HG02571 (cell line): ENCODE data around the gene ELP1.
"Not testable (repeated sequence)": the region's sequence is repeated elsewhere in the genome, so short reads cannot be mapped to it uniquely, and the experiment has no call there.

Experiments
- ATAC-seq: cut with Tn5 transposase; IDR thresholded peaks from one replicate; pipeline ENCODE4 v1.9.1; 2021; ENCODE audit warnings: mild to moderate bottlenecking, moderate library complexity; ENCODE audit not compliant: unreplicated experiment

The ELP1 gene

GRCh38 chr9:108928386-108928785, 5.5 kb downstream of the ELP1 start:
- ATAC-seq, result no peak

DNA sequence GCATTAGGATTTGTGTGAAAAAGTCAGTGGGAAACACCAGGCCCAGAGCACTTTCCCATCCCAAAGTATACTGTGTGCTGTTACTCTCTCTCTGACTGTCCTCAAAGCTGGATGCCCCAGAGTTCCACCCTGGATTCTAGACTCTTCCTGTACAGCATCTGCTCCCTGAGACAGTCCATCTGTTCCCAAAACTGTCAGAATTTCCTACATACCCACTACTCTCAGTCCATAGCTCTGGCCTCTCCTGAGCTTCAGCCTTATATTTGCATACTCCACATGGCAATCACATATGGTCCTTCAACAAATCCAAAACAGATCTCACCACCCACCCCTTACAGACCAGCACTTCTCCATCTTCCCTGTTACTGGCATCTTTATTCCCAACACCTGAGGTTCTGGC, 9.5 kb downstream of the ELP1 start:
- no peak for ATAC-seq

DNA sequence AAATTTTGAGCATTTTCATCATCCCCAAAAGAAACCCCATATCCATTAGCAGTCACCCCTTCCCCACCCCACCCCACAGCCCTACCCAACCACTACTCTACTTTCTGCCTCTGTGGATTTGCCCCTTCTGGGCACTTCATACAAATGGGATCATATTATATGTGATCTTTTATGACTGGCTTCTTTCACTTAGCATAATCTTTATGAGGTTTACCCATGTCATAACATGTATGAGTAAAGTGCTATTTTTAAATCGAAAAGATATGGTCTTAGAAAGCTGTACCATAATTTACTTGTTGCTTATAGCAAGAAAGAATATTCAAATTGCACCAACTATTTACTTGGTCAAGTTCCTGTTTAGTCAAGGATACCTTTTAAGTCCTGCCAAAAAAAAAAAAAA, 12.7 kb downstream of the ELP1 start:
- no peak for ATAC-seq

- not testable (repeated sequence) for ATAC-seq
Observed at GRCh38 chr9:108920401-108920800, 13.5 kb downstream of the ELP1 start.

GRCh38 chr9:108919517-108919916, 14.4 kb downstream of the ELP1 start:
- no peak for ATAC-seq

GRCh38 chr9:108913391-108913790, 20.5 kb downstream of the ELP1 start:
- ATAC-seq, result no peak

DNA sequence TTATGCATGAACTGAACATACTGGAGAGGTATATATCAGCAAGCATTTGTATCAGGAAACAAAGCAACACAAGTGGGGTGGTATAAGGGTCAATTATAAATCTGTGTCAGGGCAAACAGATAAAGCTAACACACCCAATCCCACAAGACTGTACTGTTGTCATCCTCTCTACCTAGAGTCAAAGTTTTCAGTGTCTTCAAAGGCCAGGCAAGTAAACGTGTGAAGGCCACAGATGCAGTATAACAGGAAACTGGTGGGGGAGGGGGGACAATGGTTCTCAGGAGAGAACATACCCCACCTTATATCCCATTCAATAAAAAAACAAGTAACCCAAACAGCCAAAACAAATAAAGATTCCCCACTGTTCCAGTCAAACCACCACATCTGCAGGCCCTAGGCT, 22.1 kb downstream of the ELP1 start:
- ATAC-seq, result no peak

GRCh38 chr9:108910914-108911313, 23.0 kb downstream of the ELP1 start:
- ATAC-seq, result no peak

DNA sequence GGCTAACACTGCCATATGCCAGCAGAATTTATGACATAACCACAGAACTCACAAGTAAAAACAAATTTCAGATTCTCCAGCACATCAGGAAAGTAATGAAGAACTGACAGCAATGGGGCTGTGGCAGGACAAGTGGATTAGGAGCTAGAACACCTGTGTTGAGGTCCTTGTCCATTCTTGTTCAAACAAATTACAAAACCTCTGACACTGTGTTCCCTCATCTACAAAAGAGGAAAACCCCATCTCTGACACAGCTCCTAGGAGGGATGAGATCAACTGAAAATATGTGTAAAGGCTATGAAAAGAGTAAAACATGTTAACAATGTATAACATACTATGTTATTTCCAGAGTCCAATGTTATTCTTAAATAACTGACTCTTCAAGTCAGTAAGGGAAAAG, 23.5 kb downstream of the ELP1 start:
- no peak for ATAC-seq

GRCh38 chr9:108905494-108905893, 28.4 kb downstream of the ELP1 start:
- ATAC-seq, result no peak

DNA sequence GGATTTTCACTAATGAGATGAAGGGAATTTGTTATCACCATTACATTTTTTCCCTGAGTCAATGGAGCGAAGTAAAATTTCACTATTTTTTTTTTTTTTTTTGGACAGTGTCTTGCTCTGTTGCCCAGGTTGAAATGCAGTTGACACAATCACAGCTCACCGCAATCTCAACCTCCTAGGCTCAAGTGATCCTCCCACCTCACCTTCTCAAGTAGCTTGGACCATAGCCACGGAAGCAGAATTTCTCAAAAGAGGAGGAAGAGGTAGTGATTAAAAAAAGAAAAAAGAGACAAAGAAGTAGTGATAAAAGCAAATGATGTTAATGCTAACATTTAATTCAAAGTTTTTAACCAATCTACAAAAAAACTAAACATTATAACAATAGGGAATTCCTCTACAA, 29.8 kb downstream of the ELP1 start:
- ATAC-seq, result no peak

GRCh38 chr9:108903420-108904103, 30.4 kb downstream of the ELP1 start:
- no peak for ATAC-seq

DNA sequence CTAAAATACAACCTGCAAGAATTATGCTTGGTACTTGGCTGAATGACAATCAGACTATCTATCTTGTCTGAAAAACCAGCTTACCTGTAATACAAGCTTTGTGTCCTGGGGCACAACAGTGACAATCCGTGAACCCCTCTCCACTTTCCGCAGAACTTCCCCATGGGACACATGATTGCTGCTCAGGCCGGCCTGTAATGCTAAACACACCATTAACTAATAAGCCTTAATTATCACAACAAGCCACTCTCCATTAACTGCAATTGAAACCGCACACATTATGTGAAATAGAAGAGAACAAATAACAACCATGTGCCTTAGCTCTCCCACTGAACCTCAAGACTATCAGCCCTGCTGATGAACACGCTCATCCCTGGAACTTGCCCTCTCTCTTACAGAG, 33.7 kb downstream of the ELP1 start:
- no peak for ATAC-seq

DNA sequence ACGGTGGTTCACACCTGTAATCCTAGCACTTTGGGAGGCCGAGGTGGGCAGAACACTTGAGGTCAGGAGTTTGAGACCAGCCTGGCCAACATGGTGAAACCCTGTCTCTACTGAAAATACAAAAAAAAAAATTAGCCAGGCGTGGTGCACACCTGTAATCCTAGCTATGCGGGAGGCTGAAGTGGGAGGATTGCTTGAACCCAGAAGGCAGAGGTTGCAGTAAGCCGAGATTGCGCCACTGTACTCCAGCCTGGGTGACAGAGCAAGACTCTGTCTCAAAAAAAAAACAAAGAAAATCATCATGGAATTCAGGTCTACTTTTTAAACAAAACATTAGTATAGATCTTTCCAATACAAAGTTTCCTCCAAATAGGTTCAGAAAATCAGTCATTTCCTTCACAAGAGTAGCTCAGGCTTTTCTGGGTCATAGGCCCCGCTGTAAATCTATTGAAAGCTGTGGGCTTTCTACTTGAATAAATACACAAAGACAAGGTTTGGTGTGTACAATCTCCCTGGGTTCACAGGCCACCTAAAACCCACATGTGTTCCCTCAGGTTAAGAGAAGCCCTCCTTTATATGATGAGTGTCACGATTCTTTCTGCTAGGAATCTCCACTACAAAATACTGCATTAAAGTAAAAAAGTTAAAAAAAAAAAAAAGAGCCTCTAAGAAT, 34.8 kb downstream of the ELP1 start:
- not testable (repeated sequence) for ATAC-seq

- ATAC-seq, result no peak
Observed at GRCh38 chr9:108897324-108898096, 36.4 kb downstream of the ELP1 start.

DNA sequence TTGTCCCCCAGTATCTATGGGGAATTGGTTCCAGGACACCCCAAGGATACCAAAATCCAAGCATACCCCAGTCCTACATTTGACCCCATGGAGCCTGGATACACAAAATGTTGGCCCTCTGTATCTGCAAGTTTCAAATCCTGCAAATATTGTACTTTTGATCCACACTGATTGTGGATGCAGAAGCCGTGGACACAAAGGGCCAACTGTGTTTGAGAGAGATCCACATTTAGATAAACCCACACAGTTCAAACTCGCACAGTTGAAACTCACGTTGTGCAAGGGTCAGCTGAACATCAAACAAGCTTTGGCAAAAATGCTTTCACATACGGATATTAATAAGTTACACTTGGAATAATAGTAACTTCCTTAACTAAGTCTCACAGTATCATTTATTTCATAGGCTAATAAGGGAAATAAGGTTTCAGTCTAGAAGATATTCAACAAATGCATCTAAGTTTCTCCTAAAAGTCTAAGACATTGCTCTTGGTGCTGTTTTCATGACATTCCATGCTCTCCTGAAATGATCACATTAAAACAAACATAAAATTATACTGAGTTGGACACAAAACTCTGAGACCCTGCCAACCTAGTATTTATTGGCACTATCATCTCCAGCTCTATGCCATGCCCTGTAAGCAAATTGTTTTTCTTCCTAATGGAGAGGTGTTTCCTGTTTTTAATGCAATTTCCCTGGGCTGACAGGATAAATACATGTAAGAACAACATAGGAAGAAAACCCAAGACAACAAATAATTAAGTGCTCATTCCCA, 39.5 kb downstream of the ELP1 start:
- ATAC-seq, result no peak

DNA sequence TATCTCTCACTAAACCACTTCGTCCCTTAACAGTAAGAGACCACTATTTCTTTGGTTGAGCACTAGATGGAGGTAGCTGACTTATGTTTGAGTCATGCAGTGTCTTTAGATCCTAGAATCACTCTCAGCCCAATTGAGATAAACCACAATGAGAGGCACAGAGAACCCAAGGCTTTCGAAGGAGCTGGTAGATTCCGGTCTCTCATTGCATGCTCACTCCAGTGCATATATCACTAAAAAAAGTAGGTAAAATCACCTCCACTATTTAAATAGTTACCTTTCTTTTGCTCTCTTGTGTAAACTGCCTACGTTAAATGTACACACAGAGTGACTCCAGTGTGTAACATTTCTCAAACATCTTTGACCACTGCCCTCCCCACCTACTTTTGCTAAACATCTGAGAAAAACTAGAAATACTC, 44.3 kb downstream of the ELP1 start:
- no peak for ATAC-seq

DNA sequence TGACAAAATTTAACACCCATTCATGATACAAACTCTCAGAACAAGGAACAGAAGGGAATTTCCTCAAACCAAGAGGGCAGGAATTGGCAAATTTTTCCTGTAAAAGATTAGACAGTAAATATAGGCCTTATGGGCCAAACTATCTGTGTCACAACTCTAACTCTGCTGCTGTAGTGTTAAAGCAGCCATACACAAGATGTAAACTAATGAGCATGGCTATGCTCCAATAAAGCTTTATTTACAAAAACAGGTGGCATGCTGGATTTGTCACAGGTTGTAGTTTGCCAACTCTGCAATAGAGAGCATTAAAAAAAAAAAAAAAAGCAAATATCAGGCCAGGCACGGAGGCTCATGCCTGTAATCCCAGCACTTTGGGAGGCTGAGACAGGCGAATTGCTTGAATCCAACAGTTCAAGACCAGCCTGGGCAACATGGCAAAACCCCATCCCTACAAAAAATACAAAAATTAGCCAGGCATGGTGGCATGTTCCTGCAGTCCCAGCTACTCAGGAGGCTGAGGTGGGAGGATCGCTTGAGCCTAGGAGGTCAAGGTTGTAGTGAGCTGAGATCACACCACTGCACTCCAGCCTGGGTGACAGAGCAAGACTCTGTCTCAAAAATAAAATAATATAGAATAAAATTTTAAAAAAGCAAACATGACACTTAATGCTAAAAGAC, 47.2 kb downstream of the ELP1 start:
- ATAC-seq, result not testable (repeated sequence)

GRCh38 chr9:108885643-108886348, 48.1 kb downstream of the ELP1 start:
- peak; percentile 100 for ATAC-seq

- ATAC-seq, result no peak
Observed at GRCh38 chr9:108884701-108885100, 49.2 kb downstream of the ELP1 start.
